Endothelial cell of umbilical vein (primary cell): ENCODE results near the gene TWIST2.

Experiments
- CTCF ChIP-seq, 2 donors: IDR thresholded peaks; 1 replicate in 1 of 2; 2 replicates in 1 of 2; pipeline ENCODE4 v1.5.1; 2011; ENCODE audit warnings: low read length in 2 of 2, mild to moderate bottlenecking in 2 of 2, moderate library complexity in 2 of 2, control low read depth in 1 of 2, inconsistent platforms in 1 of 2, low read depth in 1 of 2; ENCODE audit not compliant: insufficient read depth in 1 of 2; ENCODE audit errors: extremely low read depth in 1 of 2
- EZH2 ChIP-seq: IDR thresholded peaks from 2 replicates; pipeline ENCODE4 v1.6.1; 2012; ENCODE audit warnings: borderline replicate concordance, low read depth, mild to moderate bottlenecking, moderate library complexity, low read length, inconsistent platforms; ENCODE audit not compliant: severe bottlenecking
- GATA2 ChIP-seq: IDR thresholded peaks from 2 replicates; pipeline ENCODE4 v1.7.0; 2011; ENCODE audit warnings: low read depth, mild to moderate bottlenecking, moderate library complexity, mixed read lengths, low read length; ENCODE audit not compliant: insufficient read length, insufficient read depth
- JUN ChIP-seq: IDR thresholded peaks from 2 replicates; pipeline ENCODE4 v1.6.1; 2011; ENCODE audit warnings: borderline replicate concordance, low read depth; ENCODE audit not compliant: insufficient read length, insufficient read depth
- MAX ChIP-seq: IDR thresholded peaks from 2 replicates; pipeline ENCODE4 v1.6.1; 2011; ENCODE audit not compliant: insufficient read depth, insufficient read length
- POLR2A ChIP-seq: IDR thresholded peaks from 2 replicates; pipeline ENCODE4 v1.6.1; 2012; ENCODE audit warnings: low read depth, mild to moderate bottlenecking, control low read depth, low read length

- TF ChIP-seq CTCF (IDR thresholded peaks at IDR 0.05; ENCODE audit: extremely low read depth in 1 of 2, insufficient read depth in 1 of 2, low read depth in 1 of 2, low read length in 2 of 2), result no peak
- no peak for TF ChIP-seq EZH2
- no peak for TF ChIP-seq GATA2
- no peak for TF ChIP-seq JUN
- no peak for TF ChIP-seq POLR2A
- TF ChIP-seq MAX, result no peak
These were observed 6.9 kb downstream of the TWIST2 start for GRCh38 chr2:238854699-238855229.
